AG09319 (cell line): ENCODE data around the gene PTTG2.

Source experiments
- DNase-seq: peaks from one replicate; pipeline ENCODE4 v3.0.0-alpha.2; 2010; ENCODE audit warnings: low read depth; ENCODE audit errors: extremely low read depth
- TF ChIP-seq, protein P1 (sequence below): IDR thresholded peaks from 2 replicates; pipeline ENCODE4 v1.5.1; 2011; ENCODE audit warnings: low read depth, mild to moderate bottlenecking, inconsistent platforms, low read length, moderate library complexity

The PTTG2 gene

DNA sequence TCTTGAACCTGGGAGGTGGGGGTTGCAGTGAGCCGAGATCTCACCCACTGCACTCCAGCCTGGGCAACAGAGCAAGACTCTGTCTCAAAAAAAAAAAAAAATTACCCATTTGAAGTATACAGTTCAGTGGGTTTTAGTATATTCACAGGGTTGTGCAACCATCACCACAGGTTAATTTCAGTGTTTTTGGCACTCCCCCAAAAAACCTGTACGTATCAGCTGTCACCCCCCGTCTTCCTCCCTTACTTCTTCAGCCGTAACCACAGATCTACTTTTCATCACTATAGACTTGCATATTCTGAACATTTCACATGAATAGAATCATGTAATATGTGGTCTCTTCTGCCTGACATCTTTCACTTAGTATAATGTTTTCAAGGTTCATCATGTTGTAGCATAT, 11.7 kb upstream of the PTTG2 start:
- DNase-seq: no peak
- TF ChIP-seq, protein P1, sequence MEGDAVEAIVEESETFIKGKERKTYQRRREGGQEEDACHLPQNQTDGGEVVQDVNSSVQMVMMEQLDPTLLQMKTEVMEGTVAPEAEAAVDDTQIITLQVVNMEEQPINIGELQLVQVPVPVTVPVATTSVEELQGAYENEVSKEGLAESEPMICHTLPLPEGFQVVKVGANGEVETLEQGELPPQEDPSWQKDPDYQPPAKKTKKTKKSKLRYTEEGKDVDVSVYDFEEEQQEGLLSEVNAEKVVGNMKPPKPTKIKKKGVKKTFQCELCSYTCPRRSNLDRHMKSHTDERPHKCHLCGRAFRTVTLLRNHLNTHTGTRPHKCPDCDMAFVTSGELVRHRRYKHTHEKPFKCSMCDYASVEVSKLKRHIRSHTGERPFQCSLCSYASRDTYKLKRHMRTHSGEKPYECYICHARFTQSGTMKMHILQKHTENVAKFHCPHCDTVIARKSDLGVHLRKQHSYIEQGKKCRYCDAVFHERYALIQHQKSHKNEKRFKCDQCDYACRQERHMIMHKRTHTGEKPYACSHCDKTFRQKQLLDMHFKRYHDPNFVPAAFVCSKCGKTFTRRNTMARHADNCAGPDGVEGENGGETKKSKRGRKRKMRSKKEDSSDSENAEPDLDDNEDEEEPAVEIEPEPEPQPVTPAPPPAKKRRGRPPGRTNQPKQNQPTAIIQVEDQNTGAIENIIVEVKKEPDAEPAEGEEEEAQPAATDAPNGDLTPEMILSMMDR: no peak

DNA sequence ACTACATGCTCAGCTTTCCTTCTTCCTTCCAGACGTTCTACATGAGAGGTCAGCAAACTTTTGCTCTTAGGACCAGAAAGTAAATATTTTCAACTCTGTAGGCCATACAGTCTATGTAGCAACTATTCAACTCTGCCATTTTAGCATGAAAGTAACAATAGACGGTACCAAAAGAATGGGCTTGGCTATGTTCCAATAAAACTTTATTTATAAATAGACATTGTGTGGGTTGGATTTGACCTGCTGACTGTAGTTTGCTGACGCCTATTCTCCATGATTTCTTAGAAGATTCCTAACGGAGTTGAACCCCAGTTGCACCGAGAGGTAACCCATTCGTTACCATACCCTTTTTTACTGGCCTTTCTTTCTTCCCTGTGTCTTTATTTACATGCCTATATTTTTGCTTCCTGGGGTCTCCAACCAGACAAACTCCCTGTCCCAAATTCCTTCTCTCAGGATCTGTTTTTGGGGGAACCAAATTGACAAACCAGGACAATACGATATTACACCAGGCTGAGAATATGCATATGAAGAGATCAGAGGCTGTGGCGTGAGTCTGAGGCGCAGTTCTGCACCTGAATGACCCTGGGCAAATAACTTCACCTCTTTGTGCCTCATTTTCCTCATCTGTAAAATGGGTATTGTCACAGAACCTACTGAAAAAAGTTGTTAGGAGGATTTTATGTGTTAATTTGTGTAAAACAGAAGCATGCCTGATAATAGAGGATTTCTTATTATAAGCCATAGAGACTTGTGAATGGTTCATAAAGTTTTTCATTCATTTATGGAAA, 10.4 kb upstream of the PTTG2 start:
- DNase-seq: no peak
- TF ChIP-seq, protein P1: no peak

DNA sequence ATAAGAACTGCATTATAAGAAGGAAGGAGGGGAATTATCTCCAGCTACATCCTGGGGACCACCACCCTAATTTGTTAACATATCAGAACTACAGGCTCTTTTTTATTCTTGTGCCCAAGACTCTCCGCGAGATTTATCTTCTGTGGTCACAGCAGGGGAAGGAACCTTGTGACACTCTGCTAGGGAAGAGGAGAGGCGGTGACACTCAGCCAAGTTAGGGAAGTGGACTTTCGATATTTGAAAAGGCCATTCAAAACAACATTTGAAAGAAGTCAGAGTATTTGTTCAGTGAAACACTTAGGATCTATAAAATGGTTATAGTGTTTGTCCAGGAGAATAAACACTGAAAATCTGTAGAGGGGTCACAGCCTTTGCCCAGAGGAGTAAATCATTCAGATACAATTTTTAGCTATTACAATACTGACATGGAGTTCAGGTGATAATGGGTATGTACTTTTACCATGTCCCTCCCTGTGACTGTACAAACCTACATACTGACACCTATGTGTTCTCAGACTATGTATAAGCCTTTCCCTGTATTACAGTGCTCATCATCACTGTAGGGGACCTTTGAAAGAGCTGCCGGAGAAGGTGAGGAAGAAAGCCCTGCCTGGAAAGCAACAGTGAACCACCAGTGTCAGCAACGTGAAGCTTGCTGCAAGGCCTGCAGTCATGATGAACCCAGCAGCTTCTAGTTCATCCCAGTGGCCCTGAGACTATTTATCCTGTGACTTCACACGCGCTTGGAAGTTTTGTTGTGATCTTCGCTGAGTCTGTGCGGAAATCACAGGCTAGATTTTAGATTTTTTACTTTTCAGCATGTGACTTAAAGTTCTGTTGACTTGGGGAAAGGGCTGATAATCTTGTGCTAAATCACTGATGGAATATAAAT, 8.5 kb upstream of the PTTG2 start:
- TF ChIP-seq, protein P1: no peak
- no peak for DNase-seq

DNA sequence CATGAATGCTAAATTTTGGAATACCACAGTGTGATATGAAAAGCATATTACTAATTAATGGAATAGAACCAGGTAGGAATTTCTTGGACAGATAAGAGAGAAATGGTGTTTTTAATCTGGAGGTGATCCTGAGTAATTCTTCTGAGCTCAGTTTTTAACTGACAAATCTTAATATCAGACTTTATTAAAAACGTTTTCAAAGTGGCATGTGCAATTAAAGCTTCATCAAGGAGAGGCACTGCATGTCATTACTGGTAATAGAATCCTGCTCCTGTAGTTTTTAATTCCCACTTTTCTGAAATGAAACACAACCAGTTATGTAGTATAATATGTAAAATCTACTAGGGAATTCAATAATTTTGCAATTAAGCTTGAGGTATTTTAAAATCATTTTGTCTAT, 7.0 kb upstream of the PTTG2 start:
- no peak for DNase-seq
- TF ChIP-seq, protein P1: no peak

DNA sequence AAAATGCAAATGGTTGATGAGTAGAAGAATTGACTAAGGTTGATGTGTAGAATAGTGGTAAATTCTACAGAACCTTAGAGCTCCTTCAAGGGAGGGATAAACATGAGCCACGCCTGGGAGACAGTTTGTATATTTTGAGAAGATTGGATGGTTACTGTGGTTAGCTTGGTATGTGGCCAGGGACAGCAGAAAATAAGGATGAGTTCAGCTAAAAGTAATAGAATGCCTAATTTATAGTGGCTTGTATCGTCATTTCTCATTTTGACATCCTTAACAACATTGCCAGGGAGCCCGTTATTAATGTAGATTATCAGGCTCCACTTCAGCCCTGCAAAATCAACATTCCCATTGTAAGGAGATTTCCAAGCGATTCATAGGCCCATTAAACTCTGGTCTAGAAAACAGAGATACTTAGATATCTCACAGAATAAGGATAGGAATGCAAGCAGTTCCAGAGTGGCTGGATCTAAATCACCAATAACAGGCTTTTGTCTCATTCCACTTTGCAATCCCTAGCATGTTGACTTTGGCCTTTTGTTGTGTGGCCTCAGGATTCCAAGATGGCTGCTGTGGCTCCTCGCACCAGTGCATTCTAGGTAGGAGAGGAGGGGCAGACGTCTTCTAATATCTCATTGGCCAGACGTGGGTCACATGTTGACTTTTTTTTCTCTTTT, 6.4 kb upstream of the PTTG2 start:
- no peak for DNase-seq
- TF ChIP-seq, protein P1: no peak

DNA sequence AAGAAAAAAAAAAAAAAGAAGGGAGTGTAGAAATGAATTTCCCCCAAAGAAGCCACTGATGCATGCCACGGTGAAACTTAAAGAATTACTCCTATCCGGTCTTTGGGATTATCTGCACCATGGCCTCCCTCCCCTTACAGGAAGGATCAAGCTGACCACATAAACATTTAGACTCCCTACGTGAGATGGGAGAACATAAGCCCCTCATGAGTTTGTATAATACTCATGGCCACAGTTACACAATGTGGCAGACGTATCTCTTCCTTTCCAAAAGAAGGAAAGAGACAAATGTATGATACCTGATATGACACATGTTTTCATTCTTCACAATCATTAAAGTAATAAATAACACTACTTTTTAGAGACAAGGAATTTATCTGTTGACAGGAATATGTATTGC, 3.3 kb upstream of the PTTG2 start:
- TF ChIP-seq, protein P1: no peak
- DNase-seq: no peak
